HG03280 (cell line): ENCODE results near the gene PALS2.

Source experiments
- ATAC-seq: cut with Tn5 transposase; IDR thresholded peaks from one replicate; pipeline ENCODE4 v1.9.1; 2021; ENCODE audit warnings: mild to moderate bottlenecking, moderate library complexity; ENCODE audit not compliant: unreplicated experiment

Gene PALS2, protein sequence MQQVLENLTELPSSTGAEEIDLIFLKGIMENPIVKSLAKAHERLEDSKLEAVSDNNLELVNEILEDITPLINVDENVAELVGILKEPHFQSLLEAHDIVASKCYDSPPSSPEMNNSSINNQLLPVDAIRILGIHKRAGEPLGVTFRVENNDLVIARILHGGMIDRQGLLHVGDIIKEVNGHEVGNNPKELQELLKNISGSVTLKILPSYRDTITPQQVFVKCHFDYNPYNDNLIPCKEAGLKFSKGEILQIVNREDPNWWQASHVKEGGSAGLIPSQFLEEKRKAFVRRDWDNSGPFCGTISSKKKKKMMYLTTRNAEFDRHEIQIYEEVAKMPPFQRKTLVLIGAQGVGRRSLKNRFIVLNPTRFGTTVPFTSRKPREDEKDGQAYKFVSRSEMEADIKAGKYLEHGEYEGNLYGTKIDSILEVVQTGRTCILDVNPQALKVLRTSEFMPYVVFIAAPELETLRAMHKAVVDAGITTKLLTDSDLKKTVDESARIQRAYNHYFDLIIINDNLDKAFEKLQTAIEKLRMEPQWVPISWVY

DNA sequence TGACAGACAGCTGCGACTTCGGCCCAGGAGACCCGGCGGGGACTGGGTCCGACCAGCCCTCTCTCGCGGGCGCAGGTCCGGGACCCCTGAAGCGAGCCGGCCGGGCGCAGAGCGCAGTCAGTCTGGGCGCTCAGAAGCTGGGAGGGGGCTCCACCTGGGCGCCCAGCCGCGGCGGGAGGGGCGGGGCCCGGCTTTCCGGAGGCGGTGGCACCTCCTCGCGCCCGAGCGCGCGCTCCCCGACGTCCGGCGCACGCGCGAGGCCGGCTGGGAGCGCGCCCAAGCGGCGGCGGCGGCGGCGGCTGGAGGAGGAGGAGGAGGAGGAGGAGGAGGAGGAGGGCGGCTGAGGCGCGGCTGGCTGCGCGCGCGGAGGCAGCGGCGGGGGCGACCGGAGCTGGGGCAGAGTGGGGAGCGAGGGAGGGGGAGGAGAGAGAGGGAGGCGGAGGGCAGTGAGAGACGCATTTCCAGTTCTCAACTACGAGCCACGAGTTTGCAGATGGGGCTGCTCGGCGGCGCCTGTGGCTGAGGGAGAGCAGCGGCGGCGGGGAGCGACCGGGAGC is at the start of gene PALS2:
PALS2 (plus strand) TSS at position 456 of the 557 bp plus-strand sequence. CDS start 50,216 bp downstream, outside the sequence.
- ATAC-seq = peak; percentile 61

DNA sequence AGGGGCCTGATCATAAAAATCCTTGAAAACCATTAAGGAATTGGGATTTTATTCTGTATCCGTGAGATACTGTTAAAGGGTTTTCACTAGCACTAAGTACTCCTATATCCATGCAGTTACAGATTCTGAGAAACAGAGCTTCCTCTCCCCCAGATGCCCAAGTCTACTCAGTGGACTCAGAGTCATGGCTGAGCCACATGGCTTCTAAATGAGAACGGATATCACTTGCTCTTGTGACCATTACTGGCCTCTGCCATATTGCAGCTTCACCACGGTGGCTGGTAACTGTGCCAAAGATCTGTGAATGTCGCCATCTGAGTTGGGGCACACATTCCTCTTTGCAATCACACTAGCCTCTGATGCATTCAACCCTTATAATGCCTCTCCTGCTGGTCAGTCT is 42.0 kb upstream of the PALS2 start:
- no peak for ATAC-seq

DNA sequence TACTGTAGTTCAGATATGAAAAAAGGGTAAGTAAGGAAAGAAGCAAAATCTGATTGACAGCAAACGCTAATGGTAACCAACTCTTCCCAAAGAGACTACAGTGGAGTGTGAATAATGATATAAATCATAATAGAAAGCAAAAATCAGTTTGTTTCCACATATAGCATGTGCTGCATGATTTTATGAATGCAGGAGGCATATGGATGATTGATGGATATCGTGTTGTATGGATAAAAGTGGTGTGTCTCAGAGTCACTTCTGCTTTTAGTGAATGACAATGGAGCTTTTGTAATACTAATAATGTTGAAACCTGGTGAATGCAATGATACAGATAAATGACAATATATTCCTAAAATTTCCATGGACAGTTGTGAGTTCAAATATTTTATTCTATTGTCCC is 36.6 kb upstream of the PALS2 start:
- no peak for ATAC-seq

DNA sequence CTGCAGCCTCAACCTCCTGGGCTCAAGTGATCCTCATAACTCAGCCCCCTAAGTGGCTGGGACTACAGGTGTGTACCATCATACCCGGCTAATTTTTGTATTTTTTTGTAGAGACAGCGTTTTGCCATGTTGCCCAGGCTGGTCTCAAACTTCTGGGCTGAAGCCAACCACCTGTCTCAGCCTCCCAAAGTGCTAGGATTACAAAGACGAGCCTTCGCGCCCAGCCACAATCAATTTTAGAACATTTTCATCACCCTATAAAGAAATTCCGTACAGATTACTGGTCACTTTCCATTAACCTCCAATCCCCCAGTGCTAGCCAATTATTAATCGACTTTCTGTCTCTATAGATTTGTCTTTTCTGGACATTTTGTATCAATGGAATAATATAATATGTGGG is 32.3 kb upstream of the PALS2 start:
- ATAC-seq = no peak

DNA sequence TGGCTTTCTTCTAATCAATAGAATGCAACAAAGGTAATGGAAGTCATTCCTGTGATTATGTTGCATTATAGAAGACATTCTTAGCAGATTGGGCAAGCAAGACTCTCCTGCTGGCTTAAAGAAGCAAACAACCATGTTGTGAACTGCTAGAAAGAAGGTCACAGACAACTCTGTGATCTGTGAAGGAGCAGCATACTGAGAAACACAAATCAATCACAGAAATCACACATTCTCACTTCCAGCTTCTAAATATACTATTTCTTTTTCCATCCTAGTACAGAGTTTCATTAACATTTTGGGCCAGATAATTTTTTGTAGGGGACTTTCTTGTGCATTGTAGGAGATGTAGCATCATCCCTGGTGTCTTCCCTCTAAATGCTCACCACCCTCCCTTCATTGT is 28.0 kb upstream of the PALS2 start:
- ATAC-seq = no peak

DNA sequence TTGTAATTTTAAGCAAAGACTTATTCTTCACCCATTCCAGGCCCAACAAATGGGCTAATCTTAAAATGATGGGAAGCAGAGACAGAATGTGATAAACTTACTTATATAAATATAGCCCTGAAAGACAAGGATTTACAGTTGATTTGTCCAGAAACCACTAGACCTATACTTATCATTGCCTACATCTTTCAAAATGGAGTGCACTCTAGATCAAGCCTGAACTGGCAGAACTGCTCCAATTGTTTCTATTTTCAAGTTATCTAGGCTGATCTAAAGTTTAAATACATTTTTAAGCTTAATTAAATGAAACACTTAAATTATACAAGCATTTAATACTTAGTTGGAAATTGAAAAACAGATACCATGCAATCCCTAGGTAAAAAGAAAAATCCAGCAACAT is 24.9 kb upstream of the PALS2 start:
- no peak for ATAC-seq

DNA sequence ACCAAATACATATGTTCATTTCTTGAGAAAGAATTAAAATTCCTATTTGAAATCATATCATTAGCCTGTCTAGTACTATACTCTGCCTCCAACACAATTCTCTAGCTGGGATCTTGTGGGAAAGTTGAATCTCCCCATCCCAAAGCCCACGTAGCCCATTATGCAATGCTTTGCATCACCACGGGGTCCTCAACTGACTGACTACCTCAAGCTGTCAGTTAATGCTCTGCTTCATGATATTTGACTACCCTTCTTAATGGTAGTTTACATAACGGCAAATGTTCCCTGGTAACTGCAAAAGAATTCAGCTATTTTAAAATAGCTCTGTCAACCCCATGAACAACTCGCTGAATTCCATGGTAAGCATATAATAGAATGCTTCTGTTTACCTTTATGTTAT is 23.3 kb upstream of the PALS2 start:
- ATAC-seq = no peak

DNA sequence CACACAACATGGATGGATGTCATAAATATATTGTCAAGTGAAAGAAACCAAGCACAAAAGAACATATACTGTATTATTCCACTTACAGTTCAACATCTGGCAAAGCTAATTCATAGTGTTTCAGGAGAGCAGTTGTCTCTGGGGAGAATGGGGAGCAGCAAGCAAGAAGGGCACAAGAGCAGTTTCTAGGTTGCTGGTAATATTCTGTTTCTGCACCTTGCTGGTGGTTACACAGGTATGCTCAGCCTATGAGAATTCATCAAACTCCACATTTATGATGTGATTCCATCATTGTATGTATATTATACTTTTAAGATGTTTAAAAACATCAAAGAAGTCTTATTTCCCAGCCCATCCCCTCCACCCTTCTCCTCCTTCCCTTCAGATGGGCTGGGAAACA is 18.1 kb upstream of the PALS2 start:
- ATAC-seq = no peak

DNA sequence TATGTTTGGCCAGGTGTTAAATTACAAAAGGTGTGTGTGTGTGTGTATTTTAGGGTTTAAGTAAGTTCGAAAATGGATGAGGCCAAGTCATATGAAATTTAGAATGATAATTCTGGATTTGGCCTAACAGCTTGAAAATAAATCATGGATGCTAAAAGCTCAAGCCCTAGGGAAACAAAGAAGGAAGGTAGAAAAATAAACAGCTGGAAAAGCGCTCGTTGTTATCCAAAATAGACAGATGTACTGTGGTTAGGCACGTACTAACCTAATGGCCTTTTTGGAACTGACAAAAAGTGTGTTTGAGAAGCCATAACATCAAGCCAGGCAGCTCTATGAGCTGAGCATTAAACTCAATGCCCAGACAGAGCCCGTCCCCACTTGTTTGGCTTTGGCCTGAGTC is 17.5 kb upstream of the PALS2 start:
- ATAC-seq = no peak

DNA sequence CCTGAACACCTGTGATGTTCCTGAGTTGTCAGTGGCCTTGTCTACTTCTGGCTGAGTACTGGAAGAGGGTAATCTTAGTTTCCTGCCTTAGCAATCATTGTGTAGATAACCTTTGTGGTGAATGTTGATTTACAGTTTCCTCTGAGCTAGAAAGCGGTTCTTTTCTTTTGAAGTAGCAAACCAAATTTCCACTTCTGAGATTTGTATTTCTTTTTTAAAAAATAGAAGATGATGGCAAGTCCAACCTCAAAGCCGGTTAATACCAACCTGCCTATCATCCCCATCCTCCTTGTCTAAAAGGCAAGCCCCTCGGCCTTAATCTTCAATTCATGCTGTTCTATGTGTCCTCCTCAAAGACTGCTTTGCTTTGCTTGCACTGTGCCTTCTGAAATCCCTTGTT is 12.5 kb upstream of the PALS2 start:
- ATAC-seq = no peak

DNA sequence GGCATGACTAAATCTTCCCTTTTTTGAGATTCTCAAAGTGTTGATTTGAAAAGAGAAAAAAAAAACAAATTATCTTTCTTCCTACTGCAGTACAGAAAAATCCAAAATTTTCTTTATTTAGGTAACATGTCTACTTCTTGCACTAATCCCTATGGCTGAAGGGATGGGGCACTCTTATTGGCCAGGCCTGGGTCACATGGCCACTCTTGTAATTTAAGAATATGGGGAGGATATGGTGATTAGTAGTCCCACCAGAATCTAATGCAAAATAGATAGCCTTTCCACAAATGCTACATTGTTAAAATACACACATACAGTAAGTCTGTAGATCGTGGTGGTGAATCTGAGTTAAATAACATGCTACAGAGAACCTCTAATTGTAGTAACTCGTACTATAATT is 7.0 kb upstream of the PALS2 start:
- no peak for ATAC-seq

DNA sequence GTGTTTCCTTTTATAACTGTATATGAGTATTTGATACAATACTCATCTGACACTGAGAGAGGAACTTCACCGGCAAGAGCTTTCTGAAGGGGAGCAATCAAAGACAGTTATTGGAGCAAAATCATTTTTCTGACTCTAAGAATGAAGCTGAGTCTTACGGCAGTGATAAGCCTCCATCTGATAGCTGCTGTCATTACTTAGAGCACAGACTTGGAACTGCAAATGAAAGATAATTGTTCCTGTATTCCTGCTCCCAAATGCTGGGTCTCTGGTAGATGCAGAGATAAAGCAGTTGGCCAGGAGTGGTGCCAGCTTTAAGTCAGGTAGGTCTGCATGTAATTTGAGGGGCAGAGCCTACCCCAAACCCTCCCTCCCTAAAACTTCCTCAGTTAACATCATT is 2.3 kb upstream of the PALS2 start:
- no peak for ATAC-seq

DNA sequence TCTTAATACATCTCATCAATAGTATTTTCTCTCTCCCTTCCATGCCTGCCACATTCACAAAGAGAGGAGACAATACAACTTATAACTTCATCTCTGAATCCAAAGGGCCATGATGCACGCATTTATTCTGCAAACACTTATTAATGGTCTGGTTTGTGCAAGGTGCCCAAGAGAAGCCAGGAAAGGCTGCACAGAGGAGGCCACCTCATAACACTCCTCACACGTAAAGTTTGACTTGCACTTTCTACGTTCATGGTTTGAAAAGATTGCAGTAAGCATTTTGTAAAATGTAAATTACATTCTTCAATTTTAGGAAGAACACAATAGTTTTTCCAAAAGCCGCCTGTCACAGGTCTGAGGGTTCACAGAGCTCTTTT is 1.2 kb upstream of the PALS2 start:
- no peak for ATAC-seq

DNA sequence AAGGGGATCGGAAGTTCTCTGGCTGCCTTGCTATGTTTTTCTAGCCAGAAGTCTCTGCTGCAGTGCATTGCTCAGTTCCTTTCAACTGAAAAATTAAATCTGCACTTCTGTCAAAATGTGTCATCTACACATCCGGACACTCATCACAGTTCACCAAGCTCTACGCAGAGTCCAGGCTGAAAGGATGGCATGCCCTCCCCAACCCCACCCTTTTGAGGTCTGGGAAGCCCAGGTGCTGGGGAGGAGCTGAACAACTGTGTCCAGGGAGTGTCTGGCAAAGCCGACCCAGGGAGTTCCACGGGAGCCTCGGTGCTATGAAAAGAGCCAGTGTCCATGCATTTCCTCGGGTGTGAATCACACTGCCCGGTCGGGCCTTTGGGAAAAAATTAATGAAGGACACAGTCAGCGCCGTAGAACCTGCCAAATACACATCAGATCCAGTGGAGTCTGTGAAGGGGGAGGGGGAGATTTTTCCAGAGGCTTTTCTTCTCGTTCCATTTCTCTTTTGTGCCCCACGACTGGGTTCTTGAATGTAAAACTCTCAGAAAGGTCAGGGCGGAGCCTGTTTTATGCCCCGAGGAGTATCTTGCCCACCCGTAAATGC is 757 bp upstream of the PALS2 start:
- no peak for ATAC-seq

DNA sequence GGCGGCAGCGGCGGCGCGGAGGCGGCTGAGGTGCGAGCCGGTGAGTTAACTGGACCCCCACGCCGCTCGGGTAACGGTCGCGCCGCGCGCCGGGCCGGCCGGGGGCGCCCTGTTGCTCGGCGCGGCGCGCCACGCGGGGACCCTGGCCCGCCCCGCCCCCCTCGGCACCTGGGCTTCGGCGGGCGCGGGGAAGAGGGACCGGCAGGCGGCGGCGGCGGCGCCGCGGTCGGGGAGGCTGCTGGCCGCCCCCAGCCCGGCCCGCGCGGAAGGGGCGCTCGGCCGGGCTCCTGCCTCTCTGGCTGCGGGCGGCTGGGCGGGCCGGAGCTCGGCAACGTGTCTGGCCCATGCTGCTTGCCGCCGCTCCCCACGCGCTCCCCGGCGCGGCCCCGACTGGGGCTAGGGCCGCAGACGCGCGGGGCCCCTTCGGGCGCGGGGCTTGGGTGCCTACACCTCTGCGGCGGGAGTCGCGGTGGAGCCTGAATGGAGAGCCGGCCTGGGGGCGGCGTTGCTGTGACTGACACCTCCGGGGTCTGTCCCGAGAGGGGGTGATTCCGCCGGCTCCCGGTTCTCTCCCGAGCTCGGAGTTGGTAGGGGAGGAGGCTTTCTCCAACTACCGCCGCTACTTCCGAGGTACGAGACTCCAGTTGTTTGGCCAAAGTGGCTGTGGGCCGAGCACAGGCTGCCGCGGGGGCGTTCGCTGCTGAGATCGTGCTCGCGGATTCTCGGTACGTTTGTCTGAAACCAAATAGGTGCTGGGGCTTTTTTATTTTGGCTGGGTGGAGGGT is 494 bp downstream of the PALS2 start:
- peak; percentile 37 for ATAC-seq

DNA sequence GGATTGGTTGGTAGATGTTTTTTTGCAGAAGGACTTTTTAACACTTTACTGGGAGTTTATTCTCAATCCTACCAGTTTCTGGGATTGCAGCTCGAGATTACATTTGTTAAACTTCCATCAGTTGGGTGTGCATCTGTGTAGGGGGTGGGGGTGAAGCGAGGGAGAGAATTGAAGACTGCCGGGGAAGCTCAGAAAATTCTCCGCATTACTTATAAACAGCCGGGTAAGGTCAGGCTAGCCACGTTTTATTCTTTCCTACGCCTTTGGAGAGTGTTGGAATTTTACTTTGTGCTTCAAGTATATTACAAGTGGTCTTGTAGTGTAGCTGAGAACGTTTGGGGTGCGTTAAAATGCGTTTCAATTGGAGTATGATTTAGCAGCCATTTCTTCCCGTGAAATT is 1.1 kb downstream of the PALS2 start:
- ATAC-seq = no peak

DNA sequence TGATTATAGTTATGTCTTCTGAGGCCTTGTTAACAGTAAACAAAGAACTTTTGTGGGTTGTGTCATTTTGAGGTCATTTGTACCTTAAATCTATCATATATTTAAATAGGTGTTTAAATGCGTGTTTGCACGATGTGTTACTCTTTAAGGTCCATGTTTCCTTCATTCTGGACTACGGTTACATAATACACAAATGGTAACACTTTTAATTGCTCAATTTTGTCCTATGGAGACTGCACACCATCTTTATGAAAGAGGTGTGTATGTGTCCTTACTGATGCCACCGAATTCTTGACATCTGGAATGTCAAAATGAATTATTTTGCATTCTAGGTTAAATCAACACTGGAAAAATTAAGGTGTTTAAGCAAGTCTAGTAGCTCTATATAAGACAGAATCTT is 1.7 kb downstream of the PALS2 start:
- no peak for ATAC-seq

DNA sequence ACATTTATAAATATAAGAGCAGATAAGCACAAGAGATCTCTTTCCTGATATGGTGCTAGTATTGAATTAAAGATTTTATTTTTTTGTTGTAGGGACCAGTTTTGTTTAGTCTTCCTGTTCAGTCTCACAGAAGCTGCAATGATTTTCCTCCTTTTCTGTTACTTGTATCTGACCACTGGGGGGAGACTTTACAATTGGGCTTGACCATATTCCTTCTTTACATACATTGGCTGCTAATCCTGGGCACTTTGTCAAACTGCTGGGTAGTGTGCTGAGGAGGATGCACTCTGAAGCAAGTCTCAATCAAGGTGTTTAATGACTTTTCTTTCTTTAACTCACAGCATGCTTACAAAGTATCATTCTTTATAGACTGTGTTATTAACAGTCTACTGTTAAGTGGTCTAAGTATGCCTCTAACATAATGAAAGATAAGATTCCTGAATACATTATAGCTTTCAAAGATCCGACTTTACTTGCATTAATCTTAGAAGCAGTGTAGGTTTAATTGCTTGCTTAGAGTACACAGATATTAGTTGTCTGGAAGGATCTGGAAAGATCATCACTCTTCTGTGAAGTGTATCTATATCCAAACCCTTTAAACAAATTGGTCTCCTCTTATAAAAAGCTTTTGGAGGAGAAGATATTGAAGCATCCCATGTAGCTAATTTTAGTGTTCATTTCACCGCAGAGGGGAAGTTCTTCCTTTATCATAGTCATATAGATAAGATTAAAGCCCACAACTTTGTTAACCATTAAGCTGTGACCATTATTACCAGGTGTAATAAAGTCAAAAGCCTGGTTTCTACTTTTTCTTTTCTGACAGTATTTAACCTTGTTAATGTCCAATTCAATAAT is 3.1 kb downstream of the PALS2 start:
- peak; percentile 21 for ATAC-seq

DNA sequence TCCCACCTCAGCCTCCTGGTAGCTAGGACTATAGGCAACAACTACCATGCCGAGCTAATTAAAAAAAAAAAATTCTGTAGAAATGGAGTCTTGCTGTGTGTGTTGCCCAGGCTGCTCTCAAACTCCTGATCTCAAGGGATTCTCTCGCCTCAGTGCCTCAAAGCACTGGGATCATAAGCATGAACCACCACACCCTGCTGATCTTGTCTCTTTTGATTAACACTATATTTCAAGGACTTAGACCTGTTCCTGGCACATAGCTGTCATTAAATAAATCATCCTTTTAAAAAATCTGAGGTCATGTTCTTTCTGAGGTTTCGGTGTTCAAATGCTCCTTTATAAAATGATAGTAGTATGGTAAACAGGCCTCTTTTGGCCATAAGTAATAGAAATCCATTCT is 4.8 kb downstream of the PALS2 start:
- ATAC-seq = no peak

DNA sequence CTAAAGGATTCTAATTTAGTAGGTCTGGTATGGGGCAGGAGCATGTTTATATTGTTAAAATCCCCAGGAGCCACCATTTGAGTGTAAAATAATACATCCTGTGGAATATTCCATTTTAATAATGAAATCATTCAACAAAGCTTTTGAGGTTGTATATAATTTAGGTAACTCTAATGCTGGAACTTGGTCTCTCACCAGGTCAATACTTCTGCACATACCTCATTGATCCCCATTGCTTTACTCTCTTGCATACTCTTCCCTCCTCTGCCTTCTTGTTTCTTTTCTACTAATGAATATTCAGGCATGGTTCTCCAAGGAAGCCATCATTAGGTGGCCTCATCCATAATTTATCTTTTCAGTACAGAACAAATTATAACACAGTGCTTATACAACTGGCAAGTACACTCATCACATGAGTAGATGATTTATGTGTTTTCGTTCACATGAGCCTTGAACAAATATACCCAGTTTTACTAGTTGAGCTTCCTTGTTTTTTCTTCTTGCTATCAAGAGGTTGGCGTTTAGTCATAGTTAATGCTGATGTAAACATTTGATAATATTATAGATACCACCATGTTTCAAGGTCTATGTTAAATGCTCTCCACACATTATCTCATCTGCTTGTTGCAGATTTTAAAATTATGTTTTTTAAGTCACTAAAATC is 7.2 kb downstream of the PALS2 start:
- ATAC-seq = no peak
